Tibial nerve (tissue), 4 donors: Measurements from ENCODE around the gene CSNK1G2.

ENCODE experiments used
- CTCF ChIP-seq, 5 experiments: fragments of 200-600 bp in 3 of 5; fragments of 450-650 bp in 2 of 5; sonication (generic) in 3 of 5; IDR thresholded peaks; one replicate each; pipeline ENCODE4 v1.5.1; 2016 to 2019; ENCODE audit warnings: antibody characterized with exemption in 5 of 5, mild to moderate bottlenecking in 3 of 5, moderate library complexity in 2 of 5
- EP300 ChIP-seq, 2 donors: sonication (generic); formaldehyde crosslinking; IDR thresholded peaks; one replicate each; pipeline ENCODE4 v1.6.1; 2017; ENCODE audit warnings: antibody characterized with exemption in 2 of 2, mild to moderate bottlenecking in 1 of 2
- POLR2A ChIP-seq, 2 donors: fragments of 450-650 bp; IDR thresholded peaks; one replicate each; pipeline ENCODE4 v1.6.1; 2017; ENCODE audit warnings: antibody characterized with exemption in 2 of 2, mild to moderate bottlenecking in 2 of 2, moderate library complexity in 2 of 2

GRCh38 chr19:1952635-1953034 lies 11.7 kb downstream of the CSNK1G2 start:
- no peak for TF ChIP-seq CTCF (IDR thresholded peaks at IDR 0.05)
- no peak for TF ChIP-seq POLR2A (IDR thresholded peaks at IDR 0.05)
- TF ChIP-seq EP300 (IDR thresholded peaks at IDR 0.05), result no peak
